ENCODE results near the gene RASAL3. TPM values are rescaled to one million over a fixed set of nuclear protein-coding genes. Genes with fewer than 3 reads are reported as not detected.

RASAL3 gene
- total RNA-seq, 2 experiments from 2014 or later = 63.2 to 66.2 TPM

GRCh38 chr19:15436012-15436825, 28.1 kb downstream of the RASAL3 start:
- CTCF ChIA-PET = interaction anchor here (1.5 to 2.9 kb wide), 2 partner anchors 27 to 97 kb away, joined by 3 to 9 read pairs; partner anchors contain the start of gene RASAL3
- H3K27ac Mint-ChIP-seq = peak overlapping the region; percentile 16

GRCh38 chr19:15433519-15434069, 30.8 kb downstream of the RASAL3 start:
- peaks cover 7% of the 10 kb centered on the region for H3K36me3 Mint-ChIP-seq (ENCODE audit: low read depth)
- peak overlapping the region; percentile 90 for H3K27ac Mint-ChIP-seq
- intact Hi-C loops (cut with micrococcal nuclease) = loop anchor here (5.0 kb wide), 1 partner anchor 124 kb away; no protein-coding TSS in a partner anchor
- H3K4me3 Mint-ChIP-seq = peak overlapping the region; percentile 95
- no peak for DNase-seq
- H3K27me3 Mint-ChIP-seq (ENCODE audit: low read depth) = no peaks in the 10 kb centered on the region
- H3K4me1 Mint-ChIP-seq (ENCODE audit: low read depth) = peaks cover 29% of the 10 kb centered on the region
- CTCF ChIA-PET = interaction anchor here (0.8 to 1.8 kb wide), 4 partner anchors 14 to 122 kb away, joined by 3 to 11 read pairs (median 6); partner anchors contain the start of genes AKAP8L and RASAL3
- no peaks in the 10 kb centered on the region for H3K9me3 Mint-ChIP-seq

More at GRCh38 chr19:15436012-15436825, 28.1 kb downstream of the RASAL3 start:
- intact Hi-C loops (cut with micrococcal nuclease) = no loop called here
- no peak overlapping the region for H3K4me3 Mint-ChIP-seq
- no peaks in the 10 kb centered on the region for H3K27me3 Mint-ChIP-seq (ENCODE audit: low read depth)
- no peak for DNase-seq
- H3K36me3 Mint-ChIP-seq (ENCODE audit: low read depth) = peaks cover 3% of the 10 kb centered on the region
- no peaks in the 10 kb centered on the region for H3K9me3 Mint-ChIP-seq
- H3K4me1 Mint-ChIP-seq (ENCODE audit: low read depth) = peaks cover 16% of the 10 kb centered on the region

- DNase-seq = peak; percentile 93
- no peaks in the 10 kb centered on the region for H3K9me3 Mint-ChIP-seq
- peaks cover 29% of the 10 kb centered on the region for H3K4me1 Mint-ChIP-seq (ENCODE audit: low read depth)
- intact Hi-C loops (cut with micrococcal nuclease) = loop anchor here (1.0 to 5.0 kb wide), 5 partner anchors 14 to 124 kb away; partner anchors contain the start of gene AKAP8
- H3K4me3 Mint-ChIP-seq = peak overlapping the region; percentile 95
- CTCF ChIA-PET = interaction anchor here (0.5 to 1.8 kb wide), 5 partner anchors 14 to 1571 kb away, joined by 3 to 11 read pairs (median 4); partner anchors contain the start of genes AKAP8L and RASAL3
- H3K27me3 Mint-ChIP-seq (ENCODE audit: low read depth) = no peaks in the 10 kb centered on the region
- H3K36me3 Mint-ChIP-seq (ENCODE audit: low read depth) = peaks cover 10% of the 10 kb centered on the region
- H3K27ac Mint-ChIP-seq = peak overlapping the region; percentile 90
These were observed 31.5 kb downstream of the RASAL3 start for GRCh38 chr19:15432629-15433518.

- H3K36me3 Mint-ChIP-seq (ENCODE audit: low read depth) = peaks cover 17% of the 10 kb centered on the region
- peak; percentile 42 for DNase-seq
- CTCF ChIA-PET = interaction anchor here (1.5 to 3.2 kb wide), 3 partner anchors 13 to 124 kb away, joined by 7 to 11 read pairs (median 9); partner anchors contain the start of gene AKAP8L
- intact Hi-C loops (cut with micrococcal nuclease) = loop anchor here (1.0 to 5.0 kb wide), 5 partner anchors 13 to 125 kb away; partner anchors contain the start of gene AKAP8
- no peaks in the 10 kb centered on the region for H3K9me3 Mint-ChIP-seq
- H3K27me3 Mint-ChIP-seq (ENCODE audit: low read depth) = no peaks in the 10 kb centered on the region
- H3K27ac Mint-ChIP-seq = peak overlapping the region; percentile 87
- H3K4me3 Mint-ChIP-seq = peak overlapping the region; percentile 97
- peaks cover 30% of the 10 kb centered on the region for H3K4me1 Mint-ChIP-seq (ENCODE audit: low read depth)
These were observed 32.3 kb downstream of the RASAL3 start for GRCh38 chr19:15432018-15432494.

- intact Hi-C loops (cut with micrococcal nuclease) = loop anchor here (1.0 to 5.0 kb wide), 5 partner anchors 12 to 126 kb away; partner anchors contain the start of gene AKAP8
- peaks cover 31% of the 10 kb centered on the region for H3K4me1 Mint-ChIP-seq (ENCODE audit: low read depth)
- CTCF ChIA-PET = interaction anchor here (3.2 kb wide), 1 partner anchor 124 kb away, joined by 9 read pairs; no protein-coding TSS in a partner anchor
These were observed 32.8 kb downstream of the RASAL3 start for GRCh38 chr19:15431396-15432017.

GRCh38 chr19:15430526-15431120, 33.7 kb downstream of the RASAL3 start:
- peak overlapping the region; percentile 97 for H3K4me3 Mint-ChIP-seq
- peaks cover 30% of the 10 kb centered on the region for H3K4me1 Mint-ChIP-seq (ENCODE audit: low read depth)
- DNase-seq = no peak
- H3K27me3 Mint-ChIP-seq (ENCODE audit: low read depth) = no peaks in the 10 kb centered on the region
- intact Hi-C loops (cut with micrococcal nuclease) = loop anchor here (5.0 kb wide), 1 partner anchor 127 kb away; no protein-coding TSS in a partner anchor
- CTCF ChIA-PET = interaction anchor here (3.2 kb wide), 1 partner anchor 125 kb away, joined by 9 read pairs; no protein-coding TSS in a partner anchor
- H3K9me3 Mint-ChIP-seq = no peaks in the 10 kb centered on the region
- no peak overlapping the region for H3K27ac Mint-ChIP-seq
- peaks cover 28% of the 10 kb centered on the region for H3K36me3 Mint-ChIP-seq (ENCODE audit: low read depth)

More at GRCh38 chr19:15431396-15432017, 32.8 kb downstream of the RASAL3 start:
- H3K36me3 Mint-ChIP-seq (ENCODE audit: low read depth) = peaks cover 21% of the 10 kb centered on the region
- H3K27ac Mint-ChIP-seq = peak overlapping the region; percentile 87
- H3K9me3 Mint-ChIP-seq = no peaks in the 10 kb centered on the region
- no peaks in the 10 kb centered on the region for H3K27me3 Mint-ChIP-seq (ENCODE audit: low read depth)
- no peak for DNase-seq
- peak overlapping the region; percentile 97 for H3K4me3 Mint-ChIP-seq

- intact Hi-C loops (cut with micrococcal nuclease) = loop anchor here (5.0 kb wide), 1 partner anchor 127 kb away; no protein-coding TSS in a partner anchor
- CTCF ChIA-PET = interaction anchor here (0.6 to 3.2 kb wide), 2 partner anchors 10 to 126 kb away, joined by 3 to 9 read pairs; no protein-coding TSS in a partner anchor
- no peaks in the 10 kb centered on the region for H3K27me3 Mint-ChIP-seq (ENCODE audit: low read depth)
- peaks cover 30% of the 10 kb centered on the region for H3K4me1 Mint-ChIP-seq (ENCODE audit: low read depth)
- peaks cover 28% of the 10 kb centered on the region for H3K36me3 Mint-ChIP-seq (ENCODE audit: low read depth)
- no peak overlapping the region for H3K27ac Mint-ChIP-seq
- DNase-seq = no peak
- H3K9me3 Mint-ChIP-seq = no peaks in the 10 kb centered on the region
- H3K4me3 Mint-ChIP-seq = no peak overlapping the region
These were observed 34.4 kb downstream of the RASAL3 start for GRCh38 chr19:15429825-15430467.

GRCh38 chr19:15428956-15429824, 35.2 kb downstream of the RASAL3 start:
- Mint-ChIP-seq H3K27ac (no peak overlapping the region), H3K4me1 (ENCODE audit: low read depth) (peaks cover 30% of the 10 kb centered on the region), H3K27me3 (ENCODE audit: low read depth) (no peaks in the 10 kb centered on the region), H3K9me3 (no peaks in the 10 kb centered on the region), H3K36me3 (ENCODE audit: low read depth) (peaks cover 30% of the 10 kb centered on the region), H3K4me3 (no peak overlapping the region)
- intact Hi-C loops (cut with micrococcal nuclease) = no loop called here
- no peak for DNase-seq
- CTCF ChIA-PET = interaction anchor here (0.5 to 3.2 kb wide), 3 partner anchors 9 to 127 kb away, joined by 3 to 9 read pairs (median 3); no protein-coding TSS in a partner anchor

- Mint-ChIP-seq H3K4me1 (ENCODE audit: low read depth) (peaks cover 23% of the 10 kb centered on the region), H3K9me3 (peaks cover 3% of the 10 kb centered on the region), H3K27me3 (ENCODE audit: low read depth) (no peaks in the 10 kb centered on the region), H3K36me3 (ENCODE audit: low read depth) (peaks cover 40% of the 10 kb centered on the region), H3K4me3 (no peak overlapping the region), H3K27ac (no peak overlapping the region)
- CTCF ChIA-PET = no interaction called here
- DNase-seq = no peak
- intact Hi-C loops (cut with micrococcal nuclease) = no loop called here
These were observed 36.3 kb downstream of the RASAL3 start for GRCh38 chr19:15427991-15428471.

GRCh38 chr19:15427350-15427700, 37.0 kb downstream of the RASAL3 start:
- no peak overlapping the region for H3K4me3 Mint-ChIP-seq
- no peak overlapping the region for H3K27ac Mint-ChIP-seq
- no peak for DNase-seq
- intact Hi-C loops (cut with micrococcal nuclease) = no loop called here
- H3K36me3 Mint-ChIP-seq (ENCODE audit: low read depth) = peaks cover 47% of the 10 kb centered on the region
- peaks cover 3% of the 10 kb centered on the region for H3K9me3 Mint-ChIP-seq
- CTCF ChIA-PET = no interaction called here
- peaks cover 22% of the 10 kb centered on the region for H3K4me1 Mint-ChIP-seq (ENCODE audit: low read depth)
- no peaks in the 10 kb centered on the region for H3K27me3 Mint-ChIP-seq (ENCODE audit: low read depth)

All from activated naive CD4-positive, alpha-beta T cell treated with anti-CD3 and anti-CD28 coated beads for 36 hours (primary cell).